Ovary (tissue), 3 donors: ENCODE results near the gene CEACAM8.

Source experiments
- POLR2A ChIP-seq: fragments of 450-650 bp; IDR thresholded peaks from one replicate; pipeline ENCODE4 v1.6.1; 2017; ENCODE audit warnings: antibody characterized with exemption, mild to moderate bottlenecking, moderate library complexity
- TF ChIP-seq, protein P1 (sequence below), 3 donors: fragments of 450-650 bp in 2 of 3; fragments of 200-600 bp in 1 of 3; IDR thresholded peaks; one replicate each; pipeline versions ENCODE4 v1.5.1 to v1.8.0; 2016 to 2022; ENCODE audit warnings: antibody characterized with exemption in 3 of 3, mild to moderate bottlenecking in 1 of 3
- donor health status: DM: no; HTN: no; CAD: no.

DNA sequence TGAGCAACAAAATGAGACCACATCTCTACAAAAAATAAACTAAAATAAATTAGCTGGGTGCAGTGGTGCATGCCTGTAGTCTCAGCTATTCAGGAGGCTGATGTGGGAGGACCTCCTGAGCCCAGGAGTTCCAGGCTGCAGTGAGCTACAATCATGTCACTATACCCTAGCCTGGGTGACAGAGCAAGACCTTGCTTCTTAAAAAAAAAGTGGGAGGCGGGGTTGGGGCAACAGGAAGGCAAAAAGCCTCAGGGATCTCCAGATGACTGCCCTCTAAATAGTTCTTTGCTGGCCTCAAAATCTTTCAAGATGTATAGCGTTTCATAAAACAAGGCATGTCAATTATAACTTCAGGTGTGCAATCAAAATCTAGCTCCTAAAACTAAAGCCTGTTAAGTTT lies 18.5 kb downstream of the CEACAM8 start:
- TF ChIP-seq POLR2A: no peak
- TF ChIP-seq, protein P1, sequence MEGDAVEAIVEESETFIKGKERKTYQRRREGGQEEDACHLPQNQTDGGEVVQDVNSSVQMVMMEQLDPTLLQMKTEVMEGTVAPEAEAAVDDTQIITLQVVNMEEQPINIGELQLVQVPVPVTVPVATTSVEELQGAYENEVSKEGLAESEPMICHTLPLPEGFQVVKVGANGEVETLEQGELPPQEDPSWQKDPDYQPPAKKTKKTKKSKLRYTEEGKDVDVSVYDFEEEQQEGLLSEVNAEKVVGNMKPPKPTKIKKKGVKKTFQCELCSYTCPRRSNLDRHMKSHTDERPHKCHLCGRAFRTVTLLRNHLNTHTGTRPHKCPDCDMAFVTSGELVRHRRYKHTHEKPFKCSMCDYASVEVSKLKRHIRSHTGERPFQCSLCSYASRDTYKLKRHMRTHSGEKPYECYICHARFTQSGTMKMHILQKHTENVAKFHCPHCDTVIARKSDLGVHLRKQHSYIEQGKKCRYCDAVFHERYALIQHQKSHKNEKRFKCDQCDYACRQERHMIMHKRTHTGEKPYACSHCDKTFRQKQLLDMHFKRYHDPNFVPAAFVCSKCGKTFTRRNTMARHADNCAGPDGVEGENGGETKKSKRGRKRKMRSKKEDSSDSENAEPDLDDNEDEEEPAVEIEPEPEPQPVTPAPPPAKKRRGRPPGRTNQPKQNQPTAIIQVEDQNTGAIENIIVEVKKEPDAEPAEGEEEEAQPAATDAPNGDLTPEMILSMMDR (IDR thresholded peaks at IDR 0.05): no peak
